GM18517 (cell line): ENCODE data around the gene PDE4D.

Experiments
- ATAC-seq: cut with Tn5 transposase; IDR thresholded peaks from one replicate; pipeline ENCODE4 v1.9.1; 2021; ENCODE audit warnings: mild to moderate bottlenecking, moderate library complexity; ENCODE audit not compliant: unreplicated experiment

Gene PDE4D

DNA sequence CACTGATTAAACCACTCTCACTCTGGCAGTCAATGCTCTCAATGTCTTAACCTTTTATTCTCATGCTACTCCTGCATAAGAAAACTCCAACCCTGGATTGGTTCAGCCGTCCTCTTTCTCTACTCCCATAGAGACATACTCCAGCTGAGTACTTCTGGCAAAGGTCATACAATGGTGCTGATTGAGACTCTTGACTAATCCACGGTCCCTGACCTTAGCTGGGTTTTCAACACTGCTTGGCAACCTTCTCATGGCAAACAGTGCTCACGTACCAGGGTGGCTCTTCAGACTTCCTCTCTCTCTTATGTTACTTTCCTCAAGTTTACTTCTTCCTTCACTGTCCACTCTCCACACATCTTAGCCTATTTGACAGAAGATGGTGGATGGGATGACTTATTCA, 963.0 kb downstream of the PDE4D start:
- no peak for ATAC-seq

DNA sequence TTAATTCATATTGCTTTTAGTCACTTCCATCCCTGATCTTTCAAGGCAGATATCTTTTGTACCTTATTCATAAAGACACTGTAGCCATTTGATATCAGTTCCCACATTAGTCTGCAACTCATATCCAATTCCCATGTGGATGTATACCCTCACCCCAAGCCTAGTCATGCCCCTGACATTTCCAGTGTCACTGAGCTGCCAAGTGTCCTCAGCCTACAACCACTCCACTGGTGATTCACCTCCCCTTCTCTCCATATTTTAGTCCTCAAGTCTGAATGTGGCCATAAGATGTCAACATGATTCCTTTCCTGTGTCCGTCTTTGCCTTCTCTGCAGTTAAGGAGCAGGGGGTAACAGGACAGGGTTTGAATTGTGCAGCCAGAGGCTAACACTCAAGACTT, 963.8 kb downstream of the PDE4D start:
- no peak for ATAC-seq

DNA sequence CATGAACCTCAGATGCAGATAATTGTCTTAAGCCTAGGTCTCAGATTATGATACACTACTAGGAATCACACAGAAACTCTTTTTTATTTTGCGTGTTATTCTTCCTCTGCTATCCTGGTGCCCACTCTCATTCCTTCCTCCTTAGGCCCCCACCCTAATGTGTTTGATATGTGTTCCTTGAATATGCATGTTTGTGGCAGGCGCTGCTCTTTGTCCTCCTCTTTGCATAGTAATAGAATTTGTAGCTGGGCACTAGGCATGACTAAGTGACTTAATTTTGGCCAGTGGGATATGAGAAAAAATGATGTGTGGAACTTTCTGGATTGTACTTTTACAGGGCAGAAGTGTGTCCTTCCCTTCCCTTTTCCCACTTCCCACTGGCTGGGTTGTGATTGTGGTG, 965.6 kb downstream of the PDE4D start:
- no peak for ATAC-seq

DNA sequence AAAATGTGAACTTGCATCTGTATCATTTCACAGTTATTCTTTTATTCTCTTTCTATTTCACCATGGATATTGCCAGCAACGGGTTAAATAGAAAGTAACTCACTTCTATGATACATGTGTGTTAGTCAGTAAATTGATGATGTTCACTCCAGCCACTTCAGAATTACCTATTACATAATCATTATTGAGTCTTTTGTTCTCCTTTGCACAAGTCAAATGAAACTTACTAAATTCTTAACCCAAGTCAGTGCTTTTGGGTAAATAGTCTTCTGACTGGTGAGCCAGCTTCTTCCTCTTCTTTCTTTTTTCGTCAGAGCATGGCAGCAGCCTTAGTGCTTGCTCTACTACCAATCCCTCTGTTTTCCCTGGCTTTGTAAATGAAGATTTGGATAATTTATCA, 966.3 kb downstream of the PDE4D start:
- no peak for ATAC-seq

DNA sequence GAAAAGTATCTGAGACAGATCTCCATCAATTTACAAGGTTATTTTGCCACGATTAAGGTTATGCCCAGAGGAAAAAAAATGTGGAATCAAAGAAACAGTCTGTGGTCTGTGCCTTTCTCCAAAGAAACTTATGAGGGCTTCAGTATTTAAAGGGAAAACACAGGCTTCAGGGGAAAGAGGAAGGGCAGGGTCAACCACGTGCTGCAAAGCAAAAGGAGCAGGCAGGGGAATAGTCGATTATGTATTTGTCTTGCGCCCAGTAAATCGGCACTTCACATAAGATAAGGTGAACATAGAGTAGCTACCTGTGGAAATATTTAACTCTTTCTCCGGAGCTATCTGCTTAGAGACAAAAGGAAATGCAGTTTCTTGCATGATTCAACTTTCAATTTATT, 967.0 kb downstream of the PDE4D start:
- no peak for ATAC-seq

DNA sequence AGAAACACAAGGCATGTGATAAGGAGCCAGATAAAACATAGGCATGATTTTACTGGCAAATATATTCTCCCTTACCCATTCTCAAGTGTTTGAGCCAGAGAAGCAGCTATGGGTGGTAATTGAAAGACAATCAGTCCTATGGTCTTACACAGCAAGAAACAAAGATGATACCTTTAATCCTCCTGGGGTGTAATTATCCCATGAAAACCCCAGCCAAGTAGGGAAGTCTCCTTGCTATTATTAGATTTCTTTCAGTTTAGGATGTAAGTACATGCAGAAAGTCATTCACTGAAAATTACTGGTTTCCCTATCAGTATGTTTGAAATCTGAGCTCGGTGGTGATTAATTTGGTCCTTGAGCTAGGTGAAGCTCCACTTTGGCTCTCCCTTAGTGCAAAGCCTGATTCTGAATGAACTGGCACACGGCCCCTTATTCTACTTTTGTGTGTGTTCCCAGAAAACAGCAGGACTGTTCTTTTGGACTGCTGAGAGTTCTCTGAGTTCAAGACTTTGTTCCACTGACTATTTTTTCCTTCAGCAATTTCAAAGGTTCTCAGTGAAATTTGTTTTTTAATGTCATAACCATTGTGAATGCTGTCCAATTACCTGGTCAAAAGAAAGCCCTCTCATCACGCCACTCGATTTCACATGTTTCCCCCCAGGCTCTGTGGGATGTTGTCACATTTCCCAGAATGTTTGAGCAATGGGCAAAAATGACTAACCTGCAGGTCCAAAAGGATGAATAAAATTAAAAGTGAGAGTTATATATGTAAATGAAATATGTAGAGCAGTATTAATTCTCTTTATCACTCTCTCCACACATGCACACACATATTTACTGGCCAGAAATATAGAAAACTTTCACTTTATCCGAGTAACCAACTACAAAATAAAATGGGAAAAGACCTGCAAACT, 967.6 kb downstream of the PDE4D start:
- no peak for ATAC-seq

DNA sequence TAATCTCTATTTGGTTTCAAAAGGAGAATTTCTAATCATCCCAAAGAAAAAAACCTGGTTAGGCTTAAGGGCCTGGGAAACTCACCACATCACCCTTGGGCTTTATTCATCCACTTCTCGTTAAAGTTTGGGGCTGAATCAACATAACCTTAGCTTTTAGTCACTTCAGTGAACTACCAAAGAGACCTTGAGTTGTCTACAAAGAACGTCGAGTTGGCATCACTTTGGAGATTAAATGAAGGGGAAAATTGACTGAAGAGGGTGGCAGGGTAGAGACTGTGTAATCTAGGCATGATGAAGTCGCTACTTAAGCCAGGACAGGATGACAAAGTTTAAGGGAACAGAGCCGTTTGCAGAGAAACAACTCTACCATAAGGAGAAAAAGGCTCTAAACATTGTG, 969.2 kb downstream of the PDE4D start:
- no peak for ATAC-seq

DNA sequence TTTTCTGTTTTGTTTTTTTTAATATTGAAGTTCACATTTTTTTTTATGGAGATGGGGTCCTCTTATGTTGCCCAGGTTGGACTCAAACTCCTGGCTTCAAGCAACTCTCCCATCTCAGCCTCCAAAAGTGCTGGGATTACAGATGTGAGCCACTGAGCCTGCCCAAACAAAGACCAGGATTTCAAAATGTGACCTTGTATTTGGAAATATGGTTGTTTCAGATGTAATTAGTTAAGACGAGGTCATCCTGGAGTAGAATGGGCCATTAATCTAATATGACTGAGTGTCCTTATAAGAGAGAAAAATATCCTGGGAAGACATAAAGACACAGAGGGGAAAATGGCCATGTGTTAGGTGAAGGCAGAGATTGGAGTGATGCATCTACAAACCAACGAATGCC, 970.2 kb downstream of the PDE4D start:
- ATAC-seq: no peak

DNA sequence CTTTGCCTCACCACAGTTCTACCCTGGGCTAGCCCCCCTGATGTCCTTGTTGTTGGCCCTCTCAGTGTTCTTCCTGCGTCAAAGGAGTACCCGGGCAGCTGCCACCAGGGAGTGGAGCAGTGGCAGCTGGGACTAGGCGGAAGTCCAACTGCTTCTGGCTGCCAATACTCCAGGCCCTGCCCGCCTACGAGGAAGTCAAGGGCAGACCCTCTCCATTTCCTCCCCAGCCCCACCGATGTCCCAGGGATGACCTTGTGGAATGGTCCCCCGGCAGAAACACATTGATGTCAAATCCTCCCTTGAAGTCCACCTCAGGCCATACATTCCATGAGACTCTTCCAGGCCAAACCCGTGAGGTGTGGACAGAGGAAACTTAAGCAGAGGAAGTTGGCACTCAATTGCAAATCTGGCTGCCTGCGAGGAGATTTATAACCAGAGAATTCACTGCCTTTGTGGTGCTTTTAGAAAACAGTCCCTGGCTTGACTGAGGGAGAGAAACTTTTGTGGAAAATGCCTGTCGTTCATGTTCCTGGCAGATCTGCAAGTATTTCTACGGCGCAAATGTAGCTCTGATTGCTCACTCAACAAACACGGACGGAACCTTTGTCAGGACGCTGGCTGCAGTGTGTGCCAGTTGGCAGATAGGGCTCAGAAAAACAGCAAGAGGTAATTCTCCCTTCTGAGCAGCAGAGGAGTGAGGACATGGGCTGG, 970.9 kb downstream of the PDE4D start:
- ATAC-seq: no peak

DNA sequence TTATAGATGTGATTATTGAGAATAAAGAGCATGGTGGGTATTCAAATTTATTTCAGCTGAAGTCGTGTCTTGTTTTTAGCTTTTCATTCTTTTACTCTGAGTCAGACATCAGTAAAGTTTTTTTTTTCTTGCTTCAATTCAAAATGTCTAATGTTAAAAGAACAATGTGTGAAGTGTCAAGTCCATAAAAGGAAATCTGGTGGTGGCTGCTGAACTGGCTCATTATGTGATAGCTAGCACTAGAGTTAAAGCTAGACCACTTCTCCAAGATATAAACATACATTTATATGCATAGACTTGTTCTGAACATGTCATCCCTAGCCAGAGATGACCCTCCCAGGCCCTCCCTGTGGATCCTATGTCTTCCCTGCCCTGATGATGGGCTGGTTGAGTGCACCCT, 972.4 kb downstream of the PDE4D start:
- no peak for ATAC-seq

DNA sequence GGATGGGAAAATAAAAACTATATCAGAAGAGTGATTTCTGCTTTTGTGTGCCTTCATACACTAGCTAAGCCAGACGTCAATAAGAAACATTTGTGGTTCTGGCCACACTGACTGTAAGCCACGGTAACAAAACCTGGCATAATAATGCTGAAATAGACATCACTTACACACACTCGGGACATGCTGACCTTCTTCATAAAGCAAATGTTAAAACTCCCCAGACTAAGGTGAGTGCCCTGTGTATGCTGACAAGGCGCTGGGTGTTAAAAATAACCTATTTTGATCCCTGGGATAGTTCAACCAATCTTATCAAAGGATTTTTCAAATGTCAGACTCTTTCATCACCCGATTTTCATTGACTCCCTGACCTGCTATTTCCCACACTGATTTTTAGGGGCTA, 973.7 kb downstream of the PDE4D start:
- no peak for ATAC-seq
